H7 (cell line): ENCODE measurements around the gene ZNF557. TPM values are rescaled to one million over a fixed set of nuclear protein-coding genes. Genes with fewer than 3 reads are reported as not detected.

Experiments used
- DNase-seq: peaks from one replicate; pipeline ENCODE4 v3.0.0; 2012
- H3K27me3 ChIP-seq: 2 replicates; pipeline ENCODE4 v1.6.0; 2011; ENCODE audit warnings: mild to moderate bottlenecking, low read length; ENCODE audit not compliant: control insufficient read depth, insufficient read depth
- H3K36me3 ChIP-seq: replicated peaks from 2 replicates; pipeline ENCODE4 v1.5.1; 2011; ENCODE audit warnings: low read length; ENCODE audit not compliant: control insufficient read depth, insufficient read depth
- H3K4me3 ChIP-seq: 2 replicates; pipeline ENCODE4 v1.5.1; 2011; ENCODE audit warnings: low read depth, mild to moderate bottlenecking, control low read depth, low read length, moderate library complexity; ENCODE audit not compliant: insufficient read depth
- total RNA-seq: library from RNA; depleted of rRNA; stranded (reverse); fragments of >200 nt; shearing (Covaris generic); gene quantifications from 2 replicates; pipeline ENCODE4 v1.2.3, GENCODE V29; 2014

ZNF557 gene
- total RNA-seq, 1 experiment from 2014 or later, result 5.8 TPM

- Histone ChIP-seq H3K36me3 (no peaks in the 10 kb centered on the region), H3K27me3 (no peaks in the 10 kb centered on the region), H3K4me3 (peak overlapping the region; percentile 61)
- DNase-seq, result no peak
These were observed 30.1 kb downstream of the ZNF557 start for GRCh38 chr19:7099597-7099921.

GRCh38 chr19:7101498-7102253 lies 32.2 kb downstream of the ZNF557 start:
- DNase-seq, result no peak
- Histone ChIP-seq H3K4me3 (no peak overlapping the region), H3K27me3 (no peaks in the 10 kb centered on the region), H3K36me3 (no peaks in the 10 kb centered on the region)

- Histone ChIP-seq H3K4me3 (no peak overlapping the region), H3K36me3 (no peaks in the 10 kb centered on the region), H3K27me3 (no peaks in the 10 kb centered on the region)
- DNase-seq, result no peak
These were observed 35.4 kb downstream of the ZNF557 start for GRCh38 chr19:7104747-7105447.

- Histone ChIP-seq H3K27me3 (no peaks in the 10 kb centered on the region), H3K36me3 (no peaks in the 10 kb centered on the region), H3K4me3 (no peak overlapping the region)
- DNase-seq, result no peak
These were observed 37.5 kb downstream of the ZNF557 start for GRCh38 chr19:7106711-7107657.

GRCh38 chr19:7109678-7110289 lies 40.3 kb downstream of the ZNF557 start:
- DNase-seq, result peak; percentile 45
- Histone ChIP-seq H3K4me3 (no peak overlapping the region), H3K27me3 (no peaks in the 10 kb centered on the region), H3K36me3 (no peaks in the 10 kb centered on the region)

GRCh38 chr19:7112675-7113074 lies 43.2 kb downstream of the ZNF557 start:
- H3K27me3 ChIP-seq, result no peaks in the 10 kb centered on the region

GRCh38 chr19:7113233-7113632 lies 43.7 kb downstream of the ZNF557 start:
- no peak overlapping the region for H3K4me3 ChIP-seq
- H3K36me3 ChIP-seq, result no peaks in the 10 kb centered on the region; the same call in 1 of the 2 replicates
- H3K27me3 ChIP-seq, result no peaks in the 10 kb centered on the region
- no peak for DNase-seq

More at GRCh38 chr19:7112675-7113074, 43.2 kb downstream of the ZNF557 start:
- no peak for DNase-seq
- H3K36me3 ChIP-seq, result no peaks in the 10 kb centered on the region; the same call in 1 of the 2 replicates
- no peak overlapping the region for H3K4me3 ChIP-seq

GRCh38 chr19:7115721-7116120 lies 46.2 kb downstream of the ZNF557 start:
- DNase-seq, result no peak
- H3K36me3 ChIP-seq, result peaks cover 4% of the 10 kb centered on the region
- no peaks in the 10 kb centered on the region for H3K27me3 ChIP-seq
- H3K4me3 ChIP-seq, result no peak overlapping the region

- H3K27me3 ChIP-seq, result no peaks in the 10 kb centered on the region
- H3K36me3 ChIP-seq, result peaks cover 6% of the 10 kb centered on the region
- DNase-seq, result no peak
- no peak overlapping the region for H3K4me3 ChIP-seq
These were observed 47.7 kb downstream of the ZNF557 start for GRCh38 chr19:7117248-7117647.

GRCh38 chr19:7119582-7119981 lies 50.1 kb downstream of the ZNF557 start:
- Histone ChIP-seq H3K27me3 (no peaks in the 10 kb centered on the region), H3K36me3 (peaks cover 7% of the 10 kb centered on the region), H3K4me3 (no peak overlapping the region)
- DNase-seq, result no peak

GRCh38 chr19:7120499-7120898 lies 51.0 kb downstream of the ZNF557 start:
- H3K36me3 ChIP-seq, result peaks cover 9% of the 10 kb centered on the region
- no peak for DNase-seq
- no peak overlapping the region for H3K4me3 ChIP-seq
- no peaks in the 10 kb centered on the region for H3K27me3 ChIP-seq

GRCh38 chr19:7122701-7123100 lies 53.2 kb downstream of the ZNF557 start:
- Histone ChIP-seq H3K4me3 (no peak overlapping the region), H3K36me3 (peaks cover 22% of the 10 kb centered on the region), H3K27me3 (no peaks in the 10 kb centered on the region)
- DNase-seq, result no peak

GRCh38 chr19:7124782-7125181 lies 55.3 kb downstream of the ZNF557 start:
- no peak overlapping the region for H3K4me3 ChIP-seq
- no peaks in the 10 kb centered on the region for H3K27me3 ChIP-seq
- DNase-seq, result no peak
- H3K36me3 ChIP-seq, result peaks cover 18% of the 10 kb centered on the region

- no peak overlapping the region for H3K4me3 ChIP-seq
- DNase-seq, result no peak
- H3K36me3 ChIP-seq, result peaks cover 19% of the 10 kb centered on the region
- H3K27me3 ChIP-seq, result no peaks in the 10 kb centered on the region
These were observed 55.7 kb downstream of the ZNF557 start for GRCh38 chr19:7125221-7125620.
